Stimulated activated CD8-positive, alpha-beta memory T cell treated with anti-CD3 and anti-CD28 coated beads, Interleukin-12 subunit alpha, Interleukin-12 subunit beta, amount 100 ng/mL, for 4 hours (primary cell): ENCODE results near the gene SDR42E1.

ENCODE experiments used
- DNase-seq: peaks from one replicate; pipeline ENCODE4 v3.0.0-alpha.2; 2020; ENCODE audit warnings: low read depth

The SDR42E1 gene, protein sequence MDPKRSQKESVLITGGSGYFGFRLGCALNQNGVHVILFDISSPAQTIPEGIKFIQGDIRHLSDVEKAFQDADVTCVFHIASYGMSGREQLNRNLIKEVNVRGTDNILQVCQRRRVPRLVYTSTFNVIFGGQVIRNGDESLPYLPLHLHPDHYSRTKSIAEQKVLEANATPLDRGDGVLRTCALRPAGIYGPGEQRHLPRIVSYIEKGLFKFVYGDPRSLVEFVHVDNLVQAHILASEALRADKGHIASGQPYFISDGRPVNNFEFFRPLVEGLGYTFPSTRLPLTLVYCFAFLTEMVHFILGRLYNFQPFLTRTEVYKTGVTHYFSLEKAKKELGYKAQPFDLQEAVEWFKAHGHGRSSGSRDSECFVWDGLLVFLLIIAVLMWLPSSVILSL

DNA sequence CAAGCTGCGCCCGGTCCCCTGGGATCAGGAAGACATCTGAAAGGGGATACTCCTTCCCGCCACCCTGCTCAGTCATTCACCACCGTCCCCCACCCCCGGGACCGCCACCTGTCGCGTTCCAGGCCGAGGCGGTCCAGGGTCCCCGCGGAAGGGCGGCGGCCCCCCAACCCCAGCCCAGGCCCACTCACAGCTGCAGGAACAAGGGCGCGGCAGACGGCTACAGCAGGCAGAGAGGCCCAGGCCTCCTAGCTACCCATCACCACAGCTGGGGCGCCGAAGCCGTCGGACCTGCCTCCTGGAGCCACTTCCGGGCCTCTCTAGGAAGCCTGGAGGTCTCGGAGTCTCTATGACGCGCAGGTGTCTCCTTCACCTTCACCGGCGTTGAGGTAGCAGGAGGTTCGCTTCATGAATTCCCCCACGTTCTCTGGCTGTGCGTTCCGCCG lies at the start of gene SDR42E1:
SDR42E1 (minus strand) TSS at position 272 of the 443 bp plus-strand sequence. CDS start 10,612 bp downstream, outside the sequence.
- DNase-seq = peak; percentile 43

DNA sequence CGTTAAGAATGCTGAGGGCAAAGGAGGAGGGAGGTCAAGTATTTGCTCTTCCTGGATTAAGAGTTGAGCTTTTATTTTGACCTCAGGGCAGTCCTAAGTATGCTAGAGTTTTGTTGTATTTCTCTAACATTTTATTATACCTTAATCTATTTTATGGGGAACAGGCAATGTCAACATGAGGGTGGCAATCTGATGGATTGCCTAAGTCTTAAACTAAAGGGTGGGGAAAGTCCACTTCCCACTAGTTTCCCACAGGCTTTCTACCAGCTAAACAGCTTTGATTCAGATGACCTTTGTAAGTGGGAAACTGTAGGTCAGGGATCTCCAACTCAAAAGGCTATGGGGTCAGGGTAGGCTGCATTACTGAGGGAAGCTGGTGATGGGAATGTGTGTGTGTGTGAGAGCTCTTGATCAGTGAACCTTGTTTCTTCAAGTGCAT lies 48.7 kb upstream of the SDR42E1 start:
- DNase-seq = no peak

DNA sequence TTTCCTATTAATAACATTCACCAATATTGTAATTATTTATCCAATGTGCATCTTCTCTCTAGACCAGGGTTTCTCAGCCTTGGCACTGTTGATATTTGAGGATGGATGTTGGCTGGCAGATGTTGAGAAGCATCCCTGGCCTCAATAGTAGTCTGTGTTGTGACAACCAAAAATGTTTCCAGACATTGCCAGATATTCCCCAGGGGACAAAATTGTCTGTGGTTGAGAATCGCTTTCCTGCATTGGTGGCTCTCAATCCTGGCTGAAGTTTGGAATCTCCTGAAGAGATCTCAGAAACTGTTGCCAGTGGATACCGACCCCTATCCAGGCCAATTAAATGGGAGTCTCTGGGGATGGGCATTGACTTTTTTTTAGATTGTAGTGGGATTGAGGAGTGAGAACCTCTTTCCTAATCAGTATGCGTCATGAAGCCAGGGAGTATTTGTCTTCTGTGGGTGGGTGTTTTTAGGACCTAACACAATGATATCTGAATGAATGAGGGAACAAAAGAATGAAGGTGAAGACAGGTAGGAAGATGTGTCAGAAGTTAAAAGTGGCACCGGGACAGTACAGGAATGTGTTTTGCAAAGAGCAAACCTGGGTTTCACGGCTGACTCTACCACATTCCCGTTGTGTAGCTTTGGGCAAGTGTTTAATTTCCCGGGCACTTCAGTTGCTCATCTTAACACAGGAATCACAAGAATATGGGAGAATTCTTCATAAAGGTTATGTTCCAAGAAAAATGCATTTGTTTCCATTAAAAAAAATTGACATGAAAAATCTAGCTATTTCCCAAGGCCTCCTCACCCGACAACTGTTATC lies 48.1 kb upstream of the SDR42E1 start:
- DNase-seq = no peak

DNA sequence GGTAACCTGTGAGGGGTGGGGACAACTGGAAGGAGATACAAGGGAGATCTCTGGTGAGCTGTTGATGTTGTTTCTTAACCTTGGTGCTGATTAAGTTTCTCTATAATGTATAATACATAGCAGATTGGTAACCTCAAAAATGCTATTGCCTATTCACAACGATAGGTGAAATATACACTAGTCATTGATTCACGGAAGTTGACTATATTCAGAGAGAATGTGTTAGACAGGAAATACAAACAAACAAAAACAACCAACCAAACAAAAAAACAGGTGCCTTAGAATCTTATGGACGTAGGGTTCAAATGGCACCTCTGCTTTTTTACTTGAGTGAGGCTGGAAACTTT lies 45.3 kb upstream of the SDR42E1 start:
- no peak for DNase-seq

DNA sequence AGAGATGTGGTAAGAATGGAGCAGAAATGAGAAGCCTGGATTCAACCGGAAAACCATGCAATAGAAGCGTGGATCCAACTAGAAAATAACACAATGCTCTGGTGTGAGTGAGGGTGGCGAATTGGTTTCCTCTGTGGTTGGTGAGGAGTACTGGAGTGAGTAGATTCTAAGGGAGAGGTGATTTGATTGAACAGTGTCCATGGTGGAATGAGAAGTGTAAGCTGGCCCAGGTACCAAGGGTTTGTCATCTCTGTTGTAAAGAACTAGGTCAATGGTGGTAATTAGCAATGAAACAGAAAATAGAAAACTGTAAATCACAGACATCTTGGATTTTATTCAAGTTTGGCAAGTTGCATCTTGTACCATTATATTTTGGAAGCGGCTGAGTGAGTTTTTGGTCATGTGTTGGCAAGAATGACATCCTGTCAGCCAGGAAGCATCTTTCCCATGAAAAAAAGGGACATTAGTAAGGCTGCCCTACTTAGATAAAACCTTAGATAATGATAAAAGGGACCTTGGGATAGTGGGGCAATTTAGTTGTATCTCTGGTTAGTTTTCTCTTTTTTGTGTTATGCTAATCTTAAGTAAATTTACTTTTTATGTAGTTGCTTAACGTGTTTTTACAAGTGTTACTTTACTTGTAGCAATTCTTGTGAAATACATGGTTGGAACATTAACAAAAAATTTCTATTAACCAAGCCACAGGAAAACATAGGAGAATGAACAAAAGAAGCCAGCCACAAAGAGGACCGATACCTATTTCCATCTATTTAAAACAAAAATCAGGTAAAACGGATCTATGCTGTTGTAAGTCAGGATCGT lies 44.7 kb upstream of the SDR42E1 start:
- no peak for DNase-seq

DNA sequence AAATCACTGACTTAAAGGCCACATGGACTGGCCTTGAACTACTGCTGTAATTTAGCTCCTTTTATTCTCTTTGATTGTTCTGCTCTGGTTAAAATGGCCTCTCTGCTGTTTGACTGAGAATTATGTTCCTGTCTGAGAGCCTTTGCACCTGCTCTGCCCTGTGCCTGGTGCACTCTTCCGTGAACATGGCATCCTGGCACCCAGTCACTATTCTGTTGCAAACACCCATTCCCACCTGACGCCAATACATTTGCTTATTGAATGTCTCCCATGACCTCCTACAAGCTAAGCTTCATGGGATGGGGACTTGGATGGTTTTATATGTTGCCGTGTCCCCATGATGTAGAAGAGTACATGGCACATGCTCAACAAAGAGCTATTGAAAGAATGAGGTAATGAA lies 43.8 kb upstream of the SDR42E1 start:
- no peak for DNase-seq

DNA sequence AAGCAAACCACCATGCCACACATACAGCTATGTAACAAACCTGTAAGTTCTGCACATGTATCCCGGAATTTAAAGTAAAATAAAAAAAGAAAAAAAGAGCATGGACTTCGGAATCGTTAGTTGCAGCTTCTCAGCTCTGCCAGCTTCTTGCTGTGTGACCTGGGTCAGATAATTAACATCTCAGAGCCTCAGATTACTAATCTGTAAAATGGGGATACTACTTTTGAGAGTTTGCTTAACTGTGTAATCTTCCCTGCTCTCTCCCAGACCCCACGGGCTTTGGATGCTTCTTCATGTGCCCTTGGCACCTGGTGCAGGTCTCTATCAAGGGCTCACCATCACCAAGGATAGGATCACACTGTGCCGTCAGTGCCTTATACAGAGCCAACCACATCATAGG lies 40.4 kb upstream of the SDR42E1 start:
- no peak for DNase-seq

DNA sequence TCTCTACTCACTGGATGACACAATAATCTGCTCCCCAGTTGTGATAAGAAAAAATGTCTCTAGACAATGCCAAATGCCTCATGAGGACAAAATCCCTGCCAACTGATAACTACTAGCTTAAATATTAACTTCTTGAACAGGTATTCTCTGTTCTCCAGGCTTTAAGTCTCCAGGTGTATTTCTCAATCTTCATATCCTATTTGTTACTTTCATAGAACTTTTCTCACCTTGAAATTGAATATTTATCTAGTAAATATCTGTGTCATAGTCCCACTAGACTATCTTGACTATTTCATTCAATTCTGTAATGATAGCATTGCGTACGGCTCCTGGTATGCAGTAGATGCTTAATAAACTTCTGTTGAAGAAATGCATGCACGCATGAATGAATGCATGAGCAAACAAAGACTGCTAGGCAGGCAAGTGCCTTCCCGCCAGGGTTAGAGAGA lies 39.7 kb upstream of the SDR42E1 start:
- no peak for DNase-seq

DNA sequence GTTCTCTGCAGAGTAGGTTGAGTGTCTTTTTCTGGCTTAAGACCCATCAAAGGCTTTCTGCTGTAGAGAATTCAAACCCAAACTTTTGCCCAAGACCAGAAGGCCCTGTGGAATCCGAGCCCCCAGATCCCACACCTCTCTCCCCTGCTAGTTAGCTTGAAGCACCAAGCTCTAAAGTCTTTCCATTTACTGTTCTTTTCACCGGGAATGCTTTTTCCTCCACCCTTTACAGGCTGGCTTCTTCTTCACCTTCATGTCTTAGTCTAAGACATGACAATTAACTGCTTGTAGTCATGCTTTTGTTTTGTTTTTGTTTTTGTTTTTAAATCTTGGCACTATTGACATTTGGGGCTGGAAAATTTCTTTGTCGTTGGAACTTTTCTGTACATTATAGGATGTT lies 39.2 kb upstream of the SDR42E1 start:
- DNase-seq = no peak

DNA sequence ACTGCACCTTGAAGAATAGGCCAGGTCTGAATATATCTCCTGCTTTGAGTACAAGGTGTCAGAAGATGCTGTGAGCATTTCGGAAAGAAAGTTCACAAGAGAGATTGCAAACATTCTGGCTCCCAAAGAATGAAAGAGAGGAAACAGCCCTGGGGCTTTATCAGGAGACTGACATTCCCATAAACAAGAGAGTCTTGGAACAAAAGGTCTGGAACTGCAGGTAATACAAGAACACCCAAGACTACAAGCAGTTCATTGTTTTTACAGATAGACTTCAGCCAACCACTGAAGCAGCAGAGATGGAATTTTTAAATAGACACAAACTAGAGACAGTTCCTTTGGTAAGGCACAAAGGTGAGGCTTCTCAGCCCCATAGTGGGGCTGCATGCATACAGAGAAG lies 38.2 kb upstream of the SDR42E1 start:
- no peak for DNase-seq

DNA sequence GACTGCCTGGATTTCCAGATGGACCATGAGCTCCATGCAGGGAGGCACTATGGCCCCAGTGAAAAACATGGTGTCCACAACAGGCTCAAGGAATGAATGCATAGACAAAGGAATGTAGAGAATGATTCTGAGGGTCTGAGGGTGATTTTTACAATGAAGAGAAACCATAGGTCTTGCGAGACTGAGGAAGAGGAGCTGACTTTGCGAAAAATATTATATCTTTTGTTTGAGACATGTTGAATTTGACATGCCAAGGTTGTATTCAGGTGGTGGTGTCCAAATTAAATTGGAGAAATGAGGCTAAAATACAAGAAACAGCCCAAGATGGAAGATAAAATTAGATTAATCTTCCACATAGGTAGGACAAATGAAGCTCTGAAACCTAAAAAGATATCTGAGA lies 36.5 kb upstream of the SDR42E1 start:
- no peak for DNase-seq

DNA sequence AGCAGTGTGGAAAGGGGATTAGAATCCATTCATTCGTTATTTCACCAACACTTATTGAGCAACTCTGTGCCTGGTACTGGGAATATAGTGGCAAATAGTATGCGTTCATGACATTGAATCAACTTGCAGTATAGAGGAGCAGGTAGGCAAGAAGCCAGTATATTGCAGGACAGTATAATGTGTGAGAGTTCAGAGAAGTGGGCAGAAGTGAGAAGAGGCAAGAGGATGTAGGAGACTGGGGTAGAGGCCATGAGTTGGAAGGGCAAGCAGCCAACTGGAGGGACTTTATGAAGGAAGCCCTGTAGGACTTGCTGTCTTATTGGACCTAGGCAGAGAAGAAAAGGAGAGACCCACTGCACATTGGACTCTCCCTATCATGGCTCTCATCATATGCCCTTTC lies 36.1 kb upstream of the SDR42E1 start:
- DNase-seq = no peak

DNA sequence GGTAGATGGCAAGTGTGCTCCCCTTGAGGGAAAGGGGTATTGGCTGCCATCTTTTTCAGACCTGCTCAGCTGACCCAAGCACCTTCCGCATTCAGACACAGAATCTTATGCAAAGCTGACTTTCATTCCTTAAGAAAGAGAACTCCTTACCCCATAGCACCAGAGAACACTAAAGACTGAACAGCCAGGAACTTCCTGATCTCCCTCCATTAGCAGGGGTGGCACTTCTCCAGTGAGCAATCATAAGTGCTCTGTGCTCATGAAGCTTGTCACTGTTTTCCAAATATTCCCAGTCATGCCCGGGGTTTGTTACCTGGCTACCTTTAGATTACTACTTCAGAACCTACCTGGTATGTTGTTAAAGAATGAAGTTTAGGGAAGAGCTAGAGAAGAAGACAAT lies 35.7 kb upstream of the SDR42E1 start:
- DNase-seq = no peak

DNA sequence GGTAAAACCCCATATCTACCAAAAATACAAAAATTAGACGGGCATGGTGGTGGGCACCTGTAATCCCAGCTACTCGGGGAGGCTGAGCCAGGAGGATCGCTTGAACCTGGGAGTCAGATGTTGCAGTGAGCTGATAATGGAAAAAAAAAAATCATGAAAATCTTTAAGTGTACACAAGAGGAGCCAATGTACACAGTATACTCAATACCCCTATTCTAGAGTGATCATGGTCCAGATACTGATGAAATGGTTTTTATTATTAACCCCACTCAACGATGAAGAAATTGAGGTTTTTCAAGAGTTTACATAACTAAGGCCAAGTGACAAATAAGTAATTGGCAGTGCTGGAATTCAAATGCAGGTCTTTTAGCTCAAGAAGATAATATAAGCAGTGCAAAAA lies 35.3 kb upstream of the SDR42E1 start:
- no peak for DNase-seq

DNA sequence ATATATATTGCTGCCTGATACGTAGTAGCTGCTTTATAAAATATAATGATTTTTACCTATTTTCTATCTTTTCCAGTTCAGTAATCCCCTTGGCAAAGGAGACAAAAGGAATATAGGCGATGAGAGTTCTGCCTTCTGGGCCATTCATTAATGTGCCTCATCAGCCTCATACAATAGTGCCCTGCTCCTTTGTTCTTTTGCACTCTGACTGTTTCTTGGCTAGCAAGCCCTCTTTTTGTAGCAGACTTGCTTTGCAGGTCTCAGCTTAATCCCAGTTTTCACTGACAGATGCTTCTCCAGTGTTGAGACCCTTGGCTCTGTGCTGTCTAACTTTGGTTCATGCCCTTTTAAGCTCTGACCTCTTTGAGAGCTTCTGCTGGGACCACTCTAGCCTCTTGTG lies 34.2 kb upstream of the SDR42E1 start:
- DNase-seq = no peak

DNA sequence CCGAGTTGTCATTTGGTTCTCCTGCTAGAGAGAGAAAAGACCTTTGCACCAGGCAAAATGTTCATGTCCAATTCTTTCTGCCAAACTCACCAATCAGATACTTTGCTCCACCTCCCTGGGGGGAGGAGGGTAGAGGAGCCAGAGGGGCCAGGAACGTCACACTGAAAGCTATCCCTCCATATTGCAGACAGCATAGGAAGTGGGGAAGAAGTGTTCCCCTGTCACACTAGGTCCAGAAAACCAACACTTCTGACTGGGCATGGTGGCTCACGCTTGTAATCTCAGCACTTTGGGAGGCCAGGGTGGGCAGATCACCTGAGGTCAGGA lies 33.3 kb upstream of the SDR42E1 start:
- no peak for DNase-seq

DNA sequence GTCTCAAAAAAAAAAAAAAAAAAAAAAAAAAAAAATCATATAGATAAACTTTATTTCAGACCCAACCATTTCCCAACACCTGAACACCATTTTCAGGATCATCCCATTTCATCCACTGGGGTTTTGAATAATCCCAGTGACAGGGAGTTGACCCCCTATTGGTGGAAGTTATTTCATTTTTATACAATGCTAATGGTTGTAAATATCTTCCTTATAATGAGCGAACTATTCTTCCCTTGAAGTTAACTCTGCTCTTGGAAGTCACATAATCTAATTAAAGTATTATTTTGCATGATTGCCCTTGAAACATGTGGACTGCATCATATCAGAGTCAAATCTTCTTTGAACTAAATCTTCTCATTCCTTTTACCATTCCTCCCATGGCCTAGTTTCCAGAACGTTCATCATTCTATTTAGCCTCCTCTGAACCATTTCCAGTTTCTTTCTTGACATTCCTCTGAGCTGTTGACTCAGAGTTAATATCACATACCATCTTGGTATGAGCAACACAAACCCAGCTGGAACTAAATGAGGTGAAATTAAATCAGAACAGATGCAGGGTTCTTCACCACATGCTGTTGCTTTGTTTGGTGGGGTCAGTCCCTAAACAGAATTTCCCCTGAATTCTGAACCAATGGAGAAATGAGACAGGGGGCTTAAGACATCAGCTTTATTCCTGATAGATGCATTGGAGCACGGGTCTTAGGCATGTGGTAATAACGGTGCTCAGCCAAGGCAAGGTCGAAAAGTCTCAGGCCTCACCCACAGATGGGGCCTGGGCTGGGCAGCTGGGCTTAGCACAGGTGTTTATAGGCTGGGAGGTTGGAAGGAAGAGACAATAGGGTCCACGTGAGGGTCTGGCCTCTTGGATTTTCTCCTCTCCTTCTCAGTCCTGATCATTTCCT lies 32.7 kb upstream of the SDR42E1 start:
- DNase-seq = no peak

DNA sequence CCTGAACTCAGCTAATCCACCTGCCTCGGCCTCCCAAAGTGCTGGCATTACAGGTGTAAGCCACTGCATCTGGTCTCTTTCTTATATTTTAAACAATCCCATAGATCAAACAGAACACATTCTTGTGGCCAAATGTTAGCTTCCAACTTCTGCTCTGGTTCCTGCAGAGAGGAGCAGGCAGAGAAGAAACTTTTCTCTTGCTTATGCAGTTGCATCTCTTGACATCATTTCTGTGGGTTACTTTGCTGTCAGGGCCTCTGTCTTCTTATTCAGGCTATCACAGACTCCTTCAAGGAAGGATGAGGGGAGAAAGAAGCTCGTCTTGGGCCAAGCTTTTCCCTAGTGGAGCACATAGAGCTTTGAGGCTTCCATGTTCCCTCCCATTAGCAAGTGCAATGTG lies 31.6 kb upstream of the SDR42E1 start:
- DNase-seq = no peak

DNA sequence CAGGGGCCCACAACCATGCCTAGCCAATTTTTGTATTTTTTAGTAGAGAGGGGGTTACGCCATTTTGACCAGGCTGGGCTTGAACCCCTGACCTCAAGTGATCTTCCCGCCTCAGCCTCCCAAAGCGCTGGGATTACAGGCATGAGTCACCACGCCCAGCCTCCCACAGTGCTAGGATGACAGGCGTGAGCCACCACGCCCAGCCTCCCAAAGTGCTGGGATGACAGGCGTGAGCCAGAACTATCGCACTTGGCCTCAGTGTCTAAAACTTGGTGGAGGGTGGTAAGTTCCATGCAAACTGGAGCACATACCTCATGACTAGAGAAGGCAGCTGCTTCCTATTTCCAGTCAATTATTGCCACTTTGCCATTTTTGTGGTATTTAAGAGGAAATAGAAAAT lies 30.9 kb upstream of the SDR42E1 start:
- no peak for DNase-seq

DNA sequence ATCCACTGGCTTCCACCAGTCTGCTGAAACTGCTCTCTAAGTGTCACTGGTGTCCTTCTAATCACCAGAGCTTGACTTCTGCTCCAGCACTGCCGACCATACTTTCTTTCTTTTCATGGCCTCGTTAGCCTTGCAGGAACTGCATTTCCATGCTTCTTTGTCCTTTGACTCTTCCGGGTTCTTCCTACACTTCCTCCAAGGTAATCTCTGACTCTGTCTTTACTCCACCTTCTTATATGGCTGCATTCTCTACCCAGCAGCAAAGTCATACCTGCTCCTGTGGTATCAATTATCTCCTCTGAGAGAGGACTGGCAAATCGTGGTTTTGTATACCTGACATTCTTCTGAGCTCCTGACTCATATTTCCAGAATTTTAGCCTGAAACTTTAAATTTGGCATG lies 30.3 kb upstream of the SDR42E1 start:
- no peak for DNase-seq

DNA sequence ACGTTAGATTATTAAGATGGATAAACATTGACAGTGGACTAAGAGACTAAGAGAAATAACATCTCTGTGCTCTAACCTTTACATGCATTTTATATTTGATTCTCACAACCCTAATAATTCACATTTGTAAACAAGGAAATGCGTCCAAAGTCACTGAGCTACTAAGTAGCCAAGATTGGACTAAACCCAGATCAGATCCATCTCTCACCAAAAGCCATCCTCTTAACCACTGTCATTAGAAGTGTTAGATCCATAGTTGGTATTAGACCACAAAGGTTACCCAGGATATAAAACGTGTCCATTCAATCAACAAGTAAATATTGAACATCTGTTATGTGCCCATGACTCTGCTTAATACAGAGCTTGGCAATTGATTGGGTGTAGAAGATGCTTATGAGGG lies 29.0 kb upstream of the SDR42E1 start:
- no peak for DNase-seq

DNA sequence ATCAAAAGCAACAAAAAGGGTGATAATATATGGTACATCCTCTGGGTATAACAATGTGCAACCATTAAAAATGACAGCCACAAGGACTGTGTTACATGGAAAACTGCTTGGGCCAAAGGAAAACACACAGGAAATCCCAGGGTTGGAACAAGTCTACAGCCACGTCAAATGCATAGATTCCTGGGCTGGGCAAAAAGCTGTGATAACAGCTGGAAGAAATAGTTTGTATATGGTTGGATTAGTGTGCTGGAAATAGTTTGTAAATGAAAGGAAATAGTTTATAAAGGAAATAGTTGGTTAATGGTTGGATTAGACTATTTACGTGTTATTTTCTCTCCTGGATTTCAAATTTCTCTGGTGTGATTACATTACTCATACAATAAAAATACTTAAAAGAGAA lies 26.4 kb upstream of the SDR42E1 start:
- DNase-seq = no peak
